GM19452 (cell line): Measurements from ENCODE around the gene ASPHD2.

Experiments
- ATAC-seq: cut with Tn5 transposase; IDR thresholded peaks from one replicate; pipeline ENCODE4 v1.9.1; 2021; ENCODE audit not compliant: unreplicated experiment

The ASPHD2 gene

GRCh38 chr22:26471522-26471921 lies 42.5 kb downstream of the ASPHD2 start:
- ATAC-seq = no peak

- no peak for ATAC-seq
Measured at GRCh38 chr22:26474682-26475081, 45.6 kb downstream of the ASPHD2 start.

GRCh38 chr22:26476705-26477340 lies 47.8 kb downstream of the ASPHD2 start:
- no peak for ATAC-seq

- no peak for ATAC-seq
Measured at GRCh38 chr22:26477341-26477731, 48.3 kb downstream of the ASPHD2 start.

- ATAC-seq = no peak
Measured at GRCh38 chr22:26479043-26479791, 50.2 kb downstream of the ASPHD2 start.

GRCh38 chr22:26479792-26480610 lies 50.9 kb downstream of the ASPHD2 start:
- no peak for ATAC-seq

GRCh38 chr22:26480611-26480932 lies 51.5 kb downstream of the ASPHD2 start:
- ATAC-seq = no peak

GRCh38 chr22:26481112-26481693 lies 52.1 kb downstream of the ASPHD2 start:
- no peak for ATAC-seq

GRCh38 chr22:26481694-26482093 lies 52.6 kb downstream of the ASPHD2 start:
- no peak for ATAC-seq

GRCh38 chr22:26482161-26482560 lies 53.1 kb downstream of the ASPHD2 start:
- no peak for ATAC-seq

GRCh38 chr22:26483043-26483438 lies 54.0 kb downstream of the ASPHD2 start:
- peak; percentile 3 for ATAC-seq

GRCh38 chr22:26483439-26484359 lies 54.6 kb downstream of the ASPHD2 start, which contains the start of the genes HPS4 and SRRD:
HPS4 (minus strand) TSS chr22:26483783; CDS start chr22:26481762, 2,021 bp downstream.
SRRD (plus strand) TSS chr22:26483877; CDS start chr22:26483891, 14 bp downstream.
- ATAC-seq = peak; percentile 63

- ATAC-seq = no peak
Measured at GRCh38 chr22:26484360-26484706, 55.3 kb downstream of the ASPHD2 start.

- no peak for ATAC-seq
Measured at GRCh38 chr22:26485013-26485412, 56.0 kb downstream of the ASPHD2 start.

GRCh38 chr22:26485806-26486390 lies 56.8 kb downstream of the ASPHD2 start:
- no peak for ATAC-seq

- no peak for ATAC-seq
Measured at GRCh38 chr22:26486394-26486793, 57.3 kb downstream of the ASPHD2 start.

- no peak for ATAC-seq
Measured at GRCh38 chr22:26487996-26488395, 58.9 kb downstream of the ASPHD2 start.

GRCh38 chr22:26489447-26490036 lies 60.5 kb downstream of the ASPHD2 start:
- ATAC-seq = no peak

GRCh38 chr22:26492220-26492619 lies 63.2 kb downstream of the ASPHD2 start:
- ATAC-seq = no peak

GRCh38 chr22:26494506-26494905 lies 65.4 kb downstream of the ASPHD2 start:
- ATAC-seq = no peak
